ENCODE data around the gene UGCG.
"Not testable (repeated sequence)": the region's sequence is repeated elsewhere in the genome, so short reads cannot be mapped to it uniquely, and the experiment has no call there.

The UGCG gene

GRCh38 chr9:111922324-111923013 lies 25.9 kb downstream of the UGCG start:
- no peak for DNase-seq

GRCh38 chr9:111924281-111924680 lies 27.7 kb downstream of the UGCG start:
- DNase-seq, result no peak

- DNase-seq, result no peak
Observed at GRCh38 chr9:111925017-111925770, 28.6 kb downstream of the UGCG start.

- DNase-seq, result no peak
Observed at GRCh38 chr9:111925784-111926183, 29.2 kb downstream of the UGCG start.

- DNase-seq, result peak; percentile 72
Observed at GRCh38 chr9:111926421-111926875, 29.8 kb downstream of the UGCG start.

GRCh38 chr9:111928359-111928720 lies 31.7 kb downstream of the UGCG start:
- no peak for DNase-seq

GRCh38 chr9:111934747-111935146 lies 38.1 kb downstream of the UGCG start:
- DNase-seq, result no peak

DNA sequence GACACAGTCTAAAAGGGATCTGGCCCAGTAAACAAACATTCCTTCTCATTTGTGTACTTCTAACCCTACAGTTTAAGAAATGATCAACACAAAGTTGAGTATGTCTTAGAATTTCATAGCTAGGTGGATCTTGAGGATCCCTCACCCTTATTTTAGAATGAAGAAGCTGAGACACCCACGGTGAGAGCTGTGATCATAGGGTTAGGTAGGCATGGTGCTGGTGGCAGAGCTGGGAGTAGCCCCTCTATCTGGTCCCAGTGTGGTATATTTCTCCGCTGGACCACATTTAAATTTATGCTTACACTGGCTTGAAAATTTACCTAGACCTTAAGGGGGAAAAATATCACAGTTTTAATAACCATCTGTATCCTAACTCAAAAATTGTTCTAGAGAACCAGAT lies 39.8 kb downstream of the UGCG start:
- no peak for DNase-seq

- no peak for DNase-seq
Observed at GRCh38 chr9:111937301-111937700, 40.7 kb downstream of the UGCG start.

DNA sequence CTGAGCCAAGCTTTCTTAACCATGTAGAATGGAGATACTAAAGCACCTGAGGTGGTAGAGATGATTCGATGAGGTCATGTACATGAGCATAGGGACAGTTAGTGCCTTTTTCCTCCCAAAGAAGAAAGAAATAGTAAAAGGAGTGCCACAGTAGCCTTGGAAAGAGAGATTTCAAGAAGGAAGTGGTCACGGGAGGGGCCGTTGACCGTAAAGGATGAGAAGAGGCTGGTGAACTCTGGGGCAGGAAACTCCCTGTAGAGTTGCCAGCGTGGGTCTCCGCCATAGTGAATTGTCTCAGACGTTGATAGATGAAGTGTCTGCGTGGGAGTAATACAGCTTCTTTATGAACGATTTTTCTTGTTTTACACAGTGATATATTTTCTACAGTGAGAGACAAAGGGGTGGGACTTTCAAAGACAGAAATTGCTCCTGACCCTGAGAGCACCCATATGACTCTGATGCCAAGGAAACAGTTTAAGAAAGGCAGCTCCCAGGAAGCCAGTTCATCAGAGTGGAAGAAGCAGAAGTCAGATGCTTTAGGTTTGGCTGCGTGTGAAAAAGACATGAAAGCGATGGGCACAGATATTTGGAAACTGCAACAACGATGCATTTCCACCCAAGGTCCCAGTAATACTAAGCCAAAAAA lies 41.3 kb downstream of the UGCG start:
- peak; percentile 59 for DNase-seq

GRCh38 chr9:111938427-111938800 lies 41.8 kb downstream of the UGCG start:
- no peak for DNase-seq

DNA sequence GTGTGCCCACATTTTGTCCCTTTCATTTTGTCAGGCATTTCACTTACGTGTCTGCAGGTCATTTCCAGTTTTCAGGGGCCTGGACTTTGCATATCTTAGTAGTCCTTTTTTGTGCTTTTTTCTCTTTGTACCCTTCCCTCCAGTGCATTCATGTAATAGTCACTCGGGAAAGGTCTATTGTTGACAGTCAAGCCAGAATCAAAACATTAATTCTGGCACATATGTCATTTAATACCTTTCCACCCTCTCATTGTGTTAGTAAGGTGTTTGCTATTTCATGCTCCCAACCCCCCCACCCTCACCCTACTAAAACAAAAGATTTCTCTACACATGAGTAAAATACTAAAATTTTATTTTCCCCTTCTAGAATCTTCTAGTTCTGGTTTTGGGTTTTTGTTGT lies 42.7 kb downstream of the UGCG start:
- DNase-seq, result no peak

- no peak for DNase-seq
Observed at GRCh38 chr9:111940697-111941096, 44.1 kb downstream of the UGCG start.

DNA sequence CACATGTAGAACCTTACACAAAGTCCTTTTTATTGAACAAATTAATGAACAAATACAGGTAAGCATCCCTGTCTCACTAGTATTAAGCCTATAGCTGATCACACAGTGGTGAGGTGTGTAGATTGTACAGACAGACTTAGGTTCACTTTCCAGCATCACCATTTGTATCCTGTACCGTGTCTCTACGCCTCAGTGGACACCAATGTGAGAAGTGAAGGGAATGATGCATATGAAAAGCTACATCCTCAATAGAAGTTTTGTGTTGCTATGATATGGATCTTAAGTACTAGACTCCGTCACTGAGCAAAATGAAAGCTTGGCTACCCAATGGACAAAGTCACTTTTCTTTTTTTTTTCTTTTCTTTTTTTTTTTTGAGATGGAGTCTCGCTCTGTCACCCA lies 46.6 kb downstream of the UGCG start:
- no peak for DNase-seq

DNA sequence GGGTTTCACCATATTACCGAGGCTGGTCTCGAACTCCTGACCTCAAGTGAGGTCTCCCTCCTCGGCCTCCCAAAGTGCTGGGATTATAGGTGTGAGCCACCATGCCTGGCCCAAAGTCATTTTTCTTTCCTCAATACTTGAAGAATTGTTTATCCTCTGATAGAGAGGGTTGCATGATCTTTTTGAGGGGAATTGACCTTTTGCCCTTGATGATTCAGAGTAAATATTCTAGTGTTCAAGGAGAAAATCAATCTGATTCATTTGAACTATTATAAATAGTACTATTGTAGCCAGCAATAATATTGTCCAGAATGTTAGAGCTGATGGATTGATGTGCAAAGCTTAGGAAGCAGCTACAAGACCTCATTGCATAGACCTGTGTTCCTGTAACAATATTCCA lies 47.1 kb downstream of the UGCG start:
- DNase-seq, result no peak

- DNase-seq, result no peak
Observed at GRCh38 chr9:111944241-111944866, 47.7 kb downstream of the UGCG start.

DNA sequence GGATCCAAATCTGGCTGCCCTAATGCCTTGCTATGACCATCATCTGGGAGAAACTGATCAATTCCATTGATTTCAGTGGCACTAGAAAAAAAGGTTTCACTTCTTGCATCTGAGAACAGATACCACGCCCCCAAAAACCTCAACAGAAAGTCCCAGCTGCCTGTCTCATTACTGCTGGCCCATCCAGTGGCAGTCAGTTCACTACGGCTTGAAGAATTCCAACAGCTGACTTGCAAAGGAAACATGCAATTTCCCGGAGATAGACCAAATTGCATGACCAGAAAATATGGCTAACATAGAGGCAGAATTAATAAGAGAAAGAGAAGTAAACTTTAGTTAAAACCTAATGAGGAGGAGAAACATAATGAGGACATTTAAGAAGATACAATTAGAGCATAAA lies 48.6 kb downstream of the UGCG start:
- peak; percentile 8 for DNase-seq

- DNase-seq, result not testable (repeated sequence)
Observed at GRCh38 chr9:111948109-111948508, 51.5 kb downstream of the UGCG start.

- DNase-seq, result no peak
Observed at GRCh38 chr9:111948951-111949350, 52.3 kb downstream of the UGCG start.

DNA sequence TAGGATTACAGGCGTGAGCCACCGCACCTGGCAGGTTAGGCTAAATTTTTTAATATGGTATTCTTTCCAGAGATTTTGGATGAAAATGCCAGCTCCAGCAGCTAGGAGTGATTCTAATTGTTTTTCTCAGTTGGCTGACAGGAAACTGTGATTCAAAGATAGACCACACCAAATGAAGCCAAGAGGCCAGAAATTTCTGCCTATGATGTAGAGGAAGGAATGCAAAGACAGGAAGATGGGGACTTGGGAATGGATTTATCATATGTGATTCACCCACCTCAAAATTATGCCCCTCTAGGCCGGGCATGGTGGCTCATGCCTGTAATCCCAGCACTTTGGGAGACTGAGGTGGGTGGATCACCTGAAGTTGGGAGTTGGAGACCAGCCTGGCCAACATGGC lies 53.3 kb downstream of the UGCG start:
- no peak for DNase-seq

GRCh38 chr9:111952559-111952958 lies 55.9 kb downstream of the UGCG start:
- DNase-seq, result no peak

- no peak for DNase-seq
Observed at GRCh38 chr9:111953444-111953843, 56.8 kb downstream of the UGCG start.

- no peak for DNase-seq
Observed at GRCh38 chr9:111955048-111955447, 58.4 kb downstream of the UGCG start.
